ENCODE results near the gene GADD45A.

Gene GADD45A

GRCh38 chr1:67690018-67690363, 5.0 kb downstream of the GADD45A start:
- no peak for DNase-seq

GRCh38 chr1:67690411-67690810, 5.4 kb downstream of the GADD45A start:
- no peak for DNase-seq

DNA sequence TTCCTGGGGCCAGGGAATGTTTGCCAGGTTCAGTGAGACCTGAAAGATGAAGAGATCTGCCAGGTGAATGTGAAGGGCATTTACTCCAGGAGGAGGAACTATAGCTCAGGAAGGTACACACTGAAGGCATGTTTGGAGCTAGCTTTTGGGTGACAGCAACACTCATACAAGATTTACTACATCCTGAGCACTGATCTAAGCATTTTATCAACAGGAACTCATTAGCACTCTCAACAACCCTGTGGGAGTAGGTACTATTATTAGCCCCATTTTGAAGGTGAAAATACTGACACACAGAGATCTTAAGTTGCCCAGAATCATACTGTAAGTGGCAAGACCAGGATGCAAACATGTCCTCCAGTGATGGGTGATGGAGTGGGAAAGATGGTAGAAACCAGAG, 6.7 kb downstream of the GADD45A start:
- DNase-seq: no peak

GRCh38 chr1:67695963-67696362, 11.0 kb downstream of the GADD45A start:
- no peak for DNase-seq

DNA sequence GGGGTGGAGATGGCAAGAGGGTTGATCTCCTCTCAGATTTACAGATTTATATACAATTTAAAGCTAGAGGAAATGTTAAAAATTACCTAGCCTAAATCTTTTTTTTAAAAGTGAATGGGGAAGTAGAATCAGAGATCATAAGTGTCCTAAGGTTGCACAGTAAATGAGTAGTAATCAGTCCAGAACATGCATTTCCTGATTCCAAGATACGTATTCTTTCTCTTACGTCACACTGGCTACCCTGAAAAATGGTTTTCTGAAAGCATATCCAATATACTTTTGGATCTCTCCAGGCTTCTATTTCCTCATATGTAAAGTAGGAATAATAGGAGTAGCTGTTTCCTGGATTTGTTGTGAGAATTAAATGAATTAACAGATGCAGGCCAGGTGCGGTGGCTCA, 11.7 kb downstream of the GADD45A start:
- no peak for DNase-seq

- no peak for DNase-seq
Observed at GRCh38 chr1:67700220-67700619, 15.2 kb downstream of the GADD45A start.

GRCh38 chr1:67700692-67701410, 15.8 kb downstream of the GADD45A start:
- DNase-seq: no peak

- no peak for DNase-seq
Observed at GRCh38 chr1:67701876-67702275, 16.9 kb downstream of the GADD45A start.

- DNase-seq: no peak
Observed at GRCh38 chr1:67704351-67704750, 19.4 kb downstream of the GADD45A start.

DNA sequence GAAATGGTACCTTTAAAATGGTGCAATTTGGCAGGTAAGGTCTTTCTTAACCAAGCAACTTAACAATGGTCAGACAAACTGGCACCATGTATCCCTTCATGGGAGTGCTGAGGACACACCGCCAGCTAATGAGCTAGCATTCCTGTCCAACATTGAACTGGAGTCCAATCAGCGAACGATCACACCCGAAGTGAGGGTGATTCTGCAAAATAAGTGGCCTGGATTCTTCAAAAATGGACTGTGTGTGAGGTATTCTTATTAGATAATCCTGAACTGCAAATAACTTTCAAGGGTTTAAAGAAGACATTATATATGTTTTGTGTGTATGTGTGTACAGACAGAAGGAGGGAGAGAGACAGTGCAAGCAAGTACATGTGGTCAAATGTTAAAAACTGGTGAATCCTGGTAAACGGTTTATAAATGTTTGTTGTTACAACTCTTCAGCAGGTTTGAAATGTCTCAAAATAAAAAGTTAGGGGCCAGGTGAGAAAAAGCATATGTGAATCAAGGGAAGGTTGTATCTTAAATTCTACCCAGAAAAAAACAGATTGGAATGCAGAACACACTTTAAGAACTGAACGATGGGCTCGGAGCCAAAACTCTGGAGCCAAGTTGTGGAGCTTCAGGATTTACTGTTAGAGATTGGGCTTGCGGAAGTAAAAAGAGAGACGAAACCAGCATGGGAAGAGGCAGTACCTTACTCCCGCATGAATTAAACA, 20.9 kb downstream of the GADD45A start:
- DNase-seq: no peak

DNA sequence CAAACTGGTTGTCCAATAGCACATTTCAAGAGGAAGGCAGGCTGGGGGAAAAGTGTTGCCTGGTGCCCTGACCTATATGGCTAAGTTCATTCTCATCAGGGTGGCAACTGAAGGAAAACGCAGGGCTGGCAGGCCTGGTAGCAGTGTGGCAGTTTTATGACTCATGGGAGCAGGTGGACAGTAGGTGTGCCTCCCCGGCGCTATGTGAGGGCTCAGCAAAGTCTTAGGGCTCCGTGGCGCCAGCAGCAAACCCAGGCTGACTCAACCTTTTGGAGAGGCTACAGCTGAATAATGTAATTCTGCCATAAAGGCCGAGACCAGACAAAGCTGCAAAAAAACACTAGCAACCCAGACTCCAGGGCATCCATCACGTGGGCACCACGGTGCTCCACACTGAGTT, 23.6 kb downstream of the GADD45A start:
- DNase-seq: no peak

DNA sequence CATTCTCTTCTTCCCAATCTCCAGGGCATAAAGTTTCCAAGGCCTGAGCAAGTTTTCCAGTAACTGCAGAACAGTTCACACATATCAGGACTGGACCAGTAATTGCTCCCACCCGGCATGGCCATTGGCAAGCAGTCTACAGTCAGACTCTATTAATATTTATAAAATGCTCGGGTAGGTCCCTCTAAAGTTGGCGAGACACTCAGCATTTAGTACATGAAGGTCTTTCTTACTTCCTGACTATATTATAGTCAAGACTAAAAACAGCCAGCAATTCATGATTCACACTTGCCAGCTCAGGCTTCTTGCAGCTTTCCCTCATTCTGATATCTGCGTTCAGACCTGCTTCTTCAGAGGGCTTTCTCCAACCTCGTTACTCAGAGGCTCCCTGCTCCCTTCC, 25.4 kb downstream of the GADD45A start:
- DNase-seq: no peak

- DNase-seq: no peak
Observed at GRCh38 chr1:67711158-67711854, 26.3 kb downstream of the GADD45A start.

DNA sequence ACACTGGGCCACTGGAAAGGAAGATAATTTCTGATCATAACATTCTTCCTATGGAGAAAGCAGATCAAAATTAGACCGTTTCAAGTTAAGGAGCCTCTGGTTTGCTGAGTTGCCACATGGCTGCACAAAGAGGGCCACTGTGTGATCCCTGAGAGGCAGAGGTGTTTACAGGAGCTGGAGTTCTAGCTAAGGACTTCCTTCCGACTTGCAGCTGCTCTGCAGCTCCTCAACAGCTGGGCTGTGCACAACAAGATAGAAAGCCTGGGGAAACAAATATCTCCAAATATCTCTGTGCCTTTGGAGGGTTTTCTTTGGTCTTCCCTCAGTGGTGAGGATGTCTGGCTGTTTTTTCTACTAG, 26.8 kb downstream of the GADD45A start:
- DNase-seq: no peak

GRCh38 chr1:67713057-67713846, 28.3 kb downstream of the GADD45A start:
- no peak for DNase-seq

DNA sequence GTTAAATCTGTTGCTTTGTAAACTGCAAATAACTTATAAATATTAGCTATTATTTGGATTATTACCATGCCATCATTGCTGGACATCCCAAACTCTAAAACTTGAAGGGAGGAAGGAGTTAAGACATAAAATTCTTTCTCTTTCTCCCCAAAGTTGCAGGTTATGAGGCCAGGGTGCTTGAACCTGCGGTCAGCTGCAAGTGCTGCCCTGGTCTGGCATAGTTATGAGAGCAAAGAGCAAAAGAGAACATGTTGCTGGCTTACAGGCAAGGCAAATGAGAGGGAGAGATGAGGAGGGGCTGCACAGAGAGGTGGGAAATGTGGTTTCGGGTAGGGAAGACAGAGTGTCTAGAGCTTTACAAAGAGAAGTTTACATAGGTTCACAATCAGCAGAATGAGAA, 30.8 kb downstream of the GADD45A start:
- no peak for DNase-seq

- DNase-seq: no peak
Observed at GRCh38 chr1:67716800-67717199, 31.8 kb downstream of the GADD45A start.

GRCh38 chr1:67717876-67718275, 32.9 kb downstream of the GADD45A start:
- no peak for DNase-seq

DNA sequence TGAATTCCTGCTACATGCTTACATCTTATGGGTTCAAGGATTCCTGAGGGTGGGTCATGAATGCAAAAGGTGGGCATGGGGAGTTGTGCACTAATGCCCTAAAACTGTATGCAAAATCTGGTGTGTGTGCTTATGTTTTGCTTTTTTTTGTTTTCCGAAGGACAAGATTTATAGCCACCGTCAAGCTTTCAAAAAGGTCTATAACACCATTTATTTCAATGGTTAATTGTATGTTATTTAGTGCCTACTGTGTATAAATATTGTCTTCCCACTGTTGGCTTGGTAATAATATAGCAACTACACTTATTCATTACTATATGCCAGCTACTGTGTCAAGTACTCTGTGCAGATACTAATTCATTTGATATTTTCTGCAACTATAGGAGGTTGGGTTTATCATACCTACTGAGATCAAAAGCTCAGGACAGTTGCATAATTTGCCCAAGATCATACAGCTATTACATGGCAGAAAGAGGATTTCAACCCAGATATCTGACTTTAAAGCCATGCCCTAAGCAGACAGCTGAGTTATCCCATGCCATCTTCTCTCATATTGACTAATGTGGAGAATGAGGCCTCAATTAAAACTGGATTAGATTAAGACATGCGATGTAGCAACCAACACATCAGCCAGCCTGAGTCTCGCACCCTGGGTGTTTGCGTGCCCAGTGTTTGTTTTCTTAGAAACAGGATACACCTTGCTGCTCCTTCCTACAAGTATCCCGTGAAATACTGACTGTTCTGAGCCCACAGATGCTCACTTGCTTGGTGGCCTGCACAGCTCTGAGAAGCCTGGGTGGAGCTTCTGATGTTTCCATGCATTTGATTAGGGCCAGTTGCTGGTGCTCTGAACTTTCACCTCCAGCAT, 34.6 kb downstream of the GADD45A start:
- DNase-seq: no peak

- no peak for DNase-seq
Observed at GRCh38 chr1:67721112-67721511, 36.1 kb downstream of the GADD45A start.

GRCh38 chr1:67721650-67722291, 36.8 kb downstream of the GADD45A start:
- no peak for DNase-seq

Measured in CD4-positive, alpha-beta T cell treated with Interleukin-17A for 4 hours (primary cell).